Liver (tissue), 9 donors: ENCODE data around the gene TAS1R1. TPM values are rescaled to one million over a fixed set of nuclear protein-coding genes. Genes with fewer than 3 reads are reported as not detected.

ENCODE experiments used
- DNase-seq: peaks from one replicate; pipeline ENCODE4 v3.0.0-alpha.2; 2017; ENCODE audit warnings: low spot score
- H3K27ac ChIP-seq, 2 donors: one replicate each; pipeline ENCODE4 v1.7.0; 2013; ENCODE audit warnings: inconsistent platforms in 2 of 2, low read length in 2 of 2, control low read depth in 1 of 2, low read depth in 1 of 2, mild to moderate bottlenecking in 1 of 2
- H3K27me3 ChIP-seq, 4 donors: one replicate each; pipeline versions ENCODE4 v1.6.1 to v1.7.0; 2013; ENCODE audit warnings: low read length in 3 of 4, inconsistent platforms in 1 of 4, mild to moderate bottlenecking in 1 of 4, moderate library complexity in 1 of 4; ENCODE audit not compliant: control insufficient read depth in 4 of 4, insufficient read depth in 4 of 4
- H3K36me3 ChIP-seq, 4 donors: one replicate each; pipeline versions ENCODE4 v1.6.1 to v1.7.0; 2013; ENCODE audit warnings: low read length in 3 of 4, mild to moderate bottlenecking in 3 of 4, low read depth in 1 of 4, moderate library complexity in 1 of 4; ENCODE audit not compliant: control insufficient read depth in 4 of 4, insufficient read depth in 3 of 4
- H3K4me1 ChIP-seq, 4 donors: one replicate each; pipeline versions ENCODE4 v1.6.1 to v1.7.0; 2013; ENCODE audit warnings: low read length in 3 of 4, mild to moderate bottlenecking in 3 of 4, moderate library complexity in 1 of 4; ENCODE audit not compliant: control insufficient read depth in 4 of 4, insufficient read depth in 4 of 4
- H3K4me3 ChIP-seq, 3 donors: one replicate each; pipeline versions ENCODE4 v1.6.1 to v1.7.0; 2013; ENCODE audit warnings: low read length in 3 of 3, control low read depth in 1 of 3, low read depth in 1 of 3, mild to moderate bottlenecking in 1 of 3
- H3K9ac ChIP-seq, 2 donors: one replicate each; pipeline ENCODE4 v1.7.0; 2013; ENCODE audit warnings: low read length in 2 of 2, mild to moderate bottlenecking in 2 of 2, moderate library complexity in 2 of 2, control low read depth in 1 of 2, low read depth in 1 of 2
- H3K9me3 ChIP-seq, 4 donors: one replicate each; pipeline versions ENCODE4 v1.6.1 to v1.7.0; 2013; ENCODE audit warnings: low read length in 3 of 4; ENCODE audit not compliant: control insufficient read depth in 4 of 4
- CTCF ChIP-seq: fragments of 150-350 bp; IDR thresholded peaks from 2 replicates; pipeline ENCODE4 v1.5.1; 2017; ENCODE audit warnings: improper control_type of control experiment, low read depth, low read length; ENCODE audit not compliant: missing input control
- EGR1 ChIP-seq, 2 donors: IDR thresholded peaks; 2 replicates each; pipeline ENCODE4 v1.6.1; 2016 to 2018; ENCODE audit warnings: antibody characterized with exemption in 2 of 2, low read depth in 2 of 2
- FOXA1 ChIP-seq: IDR thresholded peaks from 2 replicates; pipeline ENCODE4 v1.6.1; 2016; ENCODE audit warnings: antibody characterized with exemption
- GABPA ChIP-seq, 2 donors: IDR thresholded peaks in 1 of 2; conservative IDR thresholded peaks in 1 of 2; 2 replicates each; pipeline ENCODE4 v1.6.1; 2016; ENCODE audit warnings: antibody characterized with exemption in 2 of 2, mild to moderate bottlenecking in 1 of 2, moderate library complexity in 1 of 2
- HNF4A ChIP-seq, 2 donors: conservative IDR thresholded peaks; 2 replicates each; pipeline ENCODE4 v1.6.1; 2016; ENCODE audit warnings: antibody characterized with exemption in 2 of 2, mild to moderate bottlenecking in 2 of 2
- HNF4G ChIP-seq: IDR thresholded peaks from 2 replicates; pipeline ENCODE4 v1.6.1; 2016; ENCODE audit warnings: antibody characterized with exemption
- JUND ChIP-seq, 2 donors: IDR thresholded peaks; 2 replicates each; pipeline ENCODE4 v1.6.1; 2016; ENCODE audit warnings: antibody characterized with exemption in 2 of 2
- RAD21 ChIP-seq, 2 donors: IDR thresholded peaks; 2 replicates each; pipeline ENCODE4 v1.6.1; 2016; ENCODE audit warnings: antibody characterized with exemption in 2 of 2, mild to moderate bottlenecking in 2 of 2
- REST ChIP-seq: IDR thresholded peaks from 2 replicates; pipeline ENCODE4 v1.6.1; 2016; ENCODE audit warnings: antibody characterized with exemption, mild to moderate bottlenecking
- SP1 ChIP-seq: IDR thresholded peaks from 2 replicates; pipeline ENCODE4 v1.6.1; 2018; ENCODE audit warnings: antibody characterized with exemption, mild to moderate bottlenecking
- TAF1 ChIP-seq: conservative IDR thresholded peaks from 2 replicates; pipeline ENCODE4 v1.6.1; 2016; ENCODE audit warnings: antibody characterized with exemption, mild to moderate bottlenecking
- YY1 ChIP-seq: IDR thresholded peaks from 2 replicates; pipeline ENCODE4 v1.6.1; 2016; ENCODE audit warnings: antibody characterized with exemption, mild to moderate bottlenecking
- ZBTB33 ChIP-seq: IDR thresholded peaks from 2 replicates; pipeline ENCODE4 v1.6.1; 2016; ENCODE audit warnings: antibody characterized with exemption
- WGBS: extraction: QIAGEN DNeasy Blood & Tissue Kit; methylation state at CpG from one replicate; pipeline ENCODE4 v1.1.7; 2013; 5-methylcytosine and 5-hydroxymethylcytosine counted together
- polyA plus RNA-seq, 2 donors: library from polyadenylated mRNA; stranded (reverse) in 1 of 2; unstranded in 1 of 2; fragments of 200-250 nt in 1 of 2; fragments of >200 nt in 1 of 2; fragmentation: Nextera tagmentation in 1 of 2; extraction: Ambion mirVana in 1 of 2; gene quantifications; one replicate each; pipeline versions ENCODE4 v1.2.1 to v1.2.3, GENCODE V29; 2013 to 2015
- total RNA-seq, 2 donors: library from RNA; depleted of rRNA; stranded (reverse); fragments of >200 nt; gene quantifications; one replicate each; pipeline ENCODE4 v1.2.3, GENCODE V29; 2014
- TF ChIP-seq, protein P1 (sequence below): IDR thresholded peaks from 2 replicates; pipeline ENCODE4 v1.6.1; 2016; ENCODE audit warnings: antibody characterized with exemption
- TF ChIP-seq, protein P2 (sequence below): IDR thresholded peaks from 2 replicates; pipeline ENCODE4 v1.6.1; 2016; ENCODE audit warnings: antibody characterized with exemption
- donor health status: healthy.
- donor health status: healthy.
- donor health status: healthy.
- donor health status: healthy.
- donor health status: healthy.

The TAS1R1 gene
- total and polyA plus RNA-seq, 4 donors, result not detected

- TF ChIP-seq, protein P1, sequence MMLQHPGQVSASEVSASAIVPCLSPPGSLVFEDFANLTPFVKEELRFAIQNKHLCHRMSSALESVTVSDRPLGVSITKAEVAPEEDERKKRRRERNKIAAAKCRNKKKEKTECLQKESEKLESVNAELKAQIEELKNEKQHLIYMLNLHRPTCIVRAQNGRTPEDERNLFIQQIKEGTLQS, result no peak
- TF ChIP-seq ZBTB33 (no peak), HNF4A (conservative IDR thresholded peaks at IDR 0.05) (no peak), JUND (IDR thresholded peaks at IDR 0.05) (no peak)
Measured at GRCh38 chr1:6528492-6528891, 26.6 kb upstream of the TAS1R1 start (continued).

GRCh38 chr1:6530504-6531160, 24.5 kb upstream of the TAS1R1 start:
- H3K4me1 ChIP-seq, result peaks cover 0 to 12% (median 9%) of the 10 kb centered on the region in 4 donors
- no peak overlapping the region for H3K4me3 ChIP-seq
- peaks cover 21 to 56% (median 46%) of the 10 kb centered on the region in 4 donors for H3K36me3 ChIP-seq
- no peak for TF ChIP-seq EGR1 (IDR thresholded peaks at IDR 0.05; ENCODE audit: low read depth in 2 of 2)
- no peak for TF ChIP-seq REST
- TF ChIP-seq RAD21 (IDR thresholded peaks at IDR 0.05), result no peak
- no peak for TF ChIP-seq GABPA (IDR thresholded peaks at IDR 0.05 in 1 of 2, conservative IDR thresholded peaks at IDR 0.05 in 1 of 2)
- TF ChIP-seq, protein P1, result no peak
- no peak for TF ChIP-seq FOXA1
- TF ChIP-seq ZBTB33, result no peak
- no peak for TF ChIP-seq HNF4G
- no peak for TF ChIP-seq YY1
- TF ChIP-seq CTCF, result no peak
- no peak for TF ChIP-seq SP1
- TF ChIP-seq TAF1, result no peak
- TF ChIP-seq, protein P2, sequence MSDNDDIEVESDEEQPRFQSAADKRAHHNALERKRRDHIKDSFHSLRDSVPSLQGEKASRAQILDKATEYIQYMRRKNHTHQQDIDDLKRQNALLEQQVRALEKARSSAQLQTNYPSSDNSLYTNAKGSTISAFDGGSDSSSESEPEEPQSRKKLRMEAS, result no peak
- H3K9me3 ChIP-seq, result no peaks in the 10 kb centered on the region
- no peak for DNase-seq
- no peaks in the 10 kb centered on the region for H3K27me3 ChIP-seq
- no peak overlapping the region for H3K27ac ChIP-seq
- 98% methylated on average over 13 of the region's 13 CpGs for WGBS
- no peak overlapping the region for H3K9ac ChIP-seq
